HAP-1 (cell line): Measurements from ENCODE around the gene D2HGDH.

ENCODE experiments used
- DNase-seq, 2 experiments: peaks; one replicate each; pipeline ENCODE4 v3.0.0-alpha.2; 2016 to 2020; ENCODE audit warnings: low spot score in 2 of 2
- H3K27me3 ChIP-seq: fragments of 250-450 bp; sonication (Bioruptor Pico); 2 replicates; pipeline ENCODE4 v1.5.1; 2020; ENCODE audit warnings: low read depth, mild to moderate bottlenecking, moderate library complexity
- H3K36me3 ChIP-seq: fragments of 250-450 bp; sonication (Bioruptor Pico); replicated peaks from 2 replicates; pipeline ENCODE4 v1.5.1; 2020; ENCODE audit warnings: mild to moderate bottlenecking
- H3K4me1 ChIP-seq: fragments of 250-450 bp; sonication (Bioruptor Pico); 2 replicates; pipeline ENCODE4 v1.5.1; 2020; ENCODE audit warnings: mild to moderate bottlenecking
- H3K4me3 ChIP-seq: fragments of 250-450 bp; sonication (Bioruptor Pico); 2 replicates; pipeline ENCODE4 v1.5.1; 2020; ENCODE audit warnings: mild to moderate bottlenecking, moderate library complexity
- H3K9me3 ChIP-seq: fragments of 250-450 bp; sonication (Bioruptor Pico); 2 replicates; pipeline ENCODE4 v1.5.1; 2020; ENCODE audit warnings: mild to moderate bottlenecking, moderate library complexity
- in situ Hi-C: fragments of 300-500 bp; cut with MboI; formaldehyde crosslinking; loops from 3 replicates; pipeline ENCODE4 v1.14.3; 2020; ENCODE audit warnings: low sequenced_read_pairs, inconsistent platforms, mixed read lengths

The D2HGDH gene

GRCh38 chr2:241760301-241760771 lies 25.9 kb downstream of the D2HGDH start:
- peaks cover 23% of the 10 kb centered on the region for H3K36me3 ChIP-seq
- no peaks in the 10 kb centered on the region for H3K9me3 ChIP-seq
- no peaks in the 10 kb centered on the region for H3K4me1 ChIP-seq
- no peak for DNase-seq
- H3K4me3 ChIP-seq, result no peak overlapping the region
- in situ Hi-C loops, result no loop called here
- H3K27me3 ChIP-seq, result no peaks in the 10 kb centered on the region

- in situ Hi-C loops, result no loop called here
- no peaks in the 10 kb centered on the region for H3K27me3 ChIP-seq
- DNase-seq, result peak in 1 of 2 experiments; percentile 6
Measured at GRCh38 chr2:241762321-241762932, 28.0 kb downstream of the D2HGDH start.

GRCh38 chr2:241762933-241763369 lies 28.5 kb downstream of the D2HGDH start:
- no peak overlapping the region for H3K4me3 ChIP-seq
- in situ Hi-C loops, result no loop called here
- H3K27me3 ChIP-seq, result no peaks in the 10 kb centered on the region
- H3K9me3 ChIP-seq, result no peaks in the 10 kb centered on the region
- DNase-seq, result peak in 1 of 2 experiments; percentile 8
- peaks cover 9% of the 10 kb centered on the region for H3K36me3 ChIP-seq
- H3K4me1 ChIP-seq, result no peaks in the 10 kb centered on the region

More at GRCh38 chr2:241762321-241762932, 28.0 kb downstream of the D2HGDH start:
- Histone ChIP-seq H3K4me1 (no peaks in the 10 kb centered on the region), H3K4me3 (no peak overlapping the region), H3K36me3 (peaks cover 9% of the 10 kb centered on the region), H3K9me3 (no peaks in the 10 kb centered on the region)

GRCh38 chr2:241763551-241764274 lies 29.3 kb downstream of the D2HGDH start:
- H3K36me3 ChIP-seq, result peaks cover 9% of the 10 kb centered on the region
- in situ Hi-C loops, result no loop called here

GRCh38 chr2:241764275-241765241 lies 30.1 kb downstream of the D2HGDH start:
- Histone ChIP-seq H3K4me3 (no peak overlapping the region), H3K4me1 (no peaks in the 10 kb centered on the region), H3K36me3 (peaks cover 9% of the 10 kb centered on the region), H3K9me3 (no peaks in the 10 kb centered on the region), H3K27me3 (no peaks in the 10 kb centered on the region)
- in situ Hi-C loops, result no loop called here
- peak in 1 of 2 experiments; percentile 12 for DNase-seq

More at GRCh38 chr2:241763551-241764274, 29.3 kb downstream of the D2HGDH start:
- H3K27me3 ChIP-seq, result no peaks in the 10 kb centered on the region
- no peak overlapping the region for H3K4me3 ChIP-seq
- no peaks in the 10 kb centered on the region for H3K4me1 ChIP-seq
- no peaks in the 10 kb centered on the region for H3K9me3 ChIP-seq
- no peak for DNase-seq

GRCh38 chr2:241767464-241768250 lies 33.2 kb downstream of the D2HGDH start:
- Histone ChIP-seq H3K9me3 (no peaks in the 10 kb centered on the region), H3K4me3 (no peak overlapping the region), H3K27me3 (no peaks in the 10 kb centered on the region), H3K4me1 (peaks cover 11% of the 10 kb centered on the region), H3K36me3 (no peaks in the 10 kb centered on the region; the same call in none of the 2 replicates)
- DNase-seq, result peak in 1 of 2 experiments; percentile 11
- in situ Hi-C loops, result no loop called here

- Histone ChIP-seq H3K4me3 (no peak overlapping the region), H3K9me3 (no peaks in the 10 kb centered on the region), H3K36me3 (no peaks in the 10 kb centered on the region; the same call in none of the 2 replicates), H3K27me3 (no peaks in the 10 kb centered on the region), H3K4me1 (peaks cover 11% of the 10 kb centered on the region)
- DNase-seq, result peak in 1 of 2 experiments; percentile 10
- in situ Hi-C loops, result no loop called here
Measured at GRCh38 chr2:241768251-241768711, 33.9 kb downstream of the D2HGDH start.

GRCh38 chr2:241768850-241769249 lies 34.4 kb downstream of the D2HGDH start:
- Histone ChIP-seq H3K9me3 (no peaks in the 10 kb centered on the region), H3K4me3 (no peak overlapping the region), H3K4me1 (peaks cover 11% of the 10 kb centered on the region), H3K36me3 (no peaks in the 10 kb centered on the region; the same call in 1 of the 2 replicates), H3K27me3 (no peaks in the 10 kb centered on the region)
- DNase-seq, result peak in 1 of 2 experiments; percentile 11
- in situ Hi-C loops, result no loop called here

GRCh38 chr2:241769819-241770184 lies 35.4 kb downstream of the D2HGDH start:
- Histone ChIP-seq H3K4me3 (no peak overlapping the region), H3K27me3 (no peaks in the 10 kb centered on the region), H3K9me3 (no peaks in the 10 kb centered on the region), H3K36me3 (no peaks in the 10 kb centered on the region), H3K4me1 (peaks cover 11% of the 10 kb centered on the region)
- no peak for DNase-seq
- in situ Hi-C loops, result no loop called here

GRCh38 chr2:241770185-241770935 lies 35.9 kb downstream of the D2HGDH start:
- Histone ChIP-seq H3K4me3 (no peak overlapping the region), H3K36me3 (no peaks in the 10 kb centered on the region), H3K27me3 (no peaks in the 10 kb centered on the region), H3K4me1 (peaks cover 11% of the 10 kb centered on the region), H3K9me3 (no peaks in the 10 kb centered on the region)
- DNase-seq, result peak in 1 of 2 experiments; percentile 25
- in situ Hi-C loops, result no loop called here

- Histone ChIP-seq H3K4me3 (no peak overlapping the region), H3K27me3 (no peaks in the 10 kb centered on the region), H3K36me3 (no peaks in the 10 kb centered on the region), H3K4me1 (peaks cover 11% of the 10 kb centered on the region), H3K9me3 (no peaks in the 10 kb centered on the region)
- DNase-seq, result no peak
- in situ Hi-C loops, result no loop called here
Measured at GRCh38 chr2:241770936-241771285, 36.5 kb downstream of the D2HGDH start.

- Histone ChIP-seq H3K4me3 (no peak overlapping the region), H3K4me1 (peaks cover 11% of the 10 kb centered on the region), H3K27me3 (no peaks in the 10 kb centered on the region), H3K9me3 (no peaks in the 10 kb centered on the region), H3K36me3 (no peaks in the 10 kb centered on the region)
- in situ Hi-C loops, result no loop called here
- peak; percentile 88 to 92 for DNase-seq
Measured at GRCh38 chr2:241771286-241772062, 37.0 kb downstream of the D2HGDH start.
